NCI-H1694 (cell line): ENCODE results near the gene TIMM23.
"Not testable (repeated sequence)": the region's sequence is repeated elsewhere in the genome, so short reads cannot be mapped to it uniquely, and the experiment has no call there.

Experiments
- DNase-seq: peaks from one replicate; lab custom pipeline; 2025; lab: John Stamatoyannopoulos, UW

TIMM23 gene, protein sequence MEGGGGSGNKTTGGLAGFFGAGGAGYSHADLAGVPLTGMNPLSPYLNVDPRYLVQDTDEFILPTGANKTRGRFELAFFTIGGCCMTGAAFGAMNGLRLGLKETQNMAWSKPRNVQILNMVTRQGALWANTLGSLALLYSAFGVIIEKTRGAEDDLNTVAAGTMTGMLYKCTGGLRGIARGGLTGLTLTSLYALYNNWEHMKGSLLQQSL

DNA sequence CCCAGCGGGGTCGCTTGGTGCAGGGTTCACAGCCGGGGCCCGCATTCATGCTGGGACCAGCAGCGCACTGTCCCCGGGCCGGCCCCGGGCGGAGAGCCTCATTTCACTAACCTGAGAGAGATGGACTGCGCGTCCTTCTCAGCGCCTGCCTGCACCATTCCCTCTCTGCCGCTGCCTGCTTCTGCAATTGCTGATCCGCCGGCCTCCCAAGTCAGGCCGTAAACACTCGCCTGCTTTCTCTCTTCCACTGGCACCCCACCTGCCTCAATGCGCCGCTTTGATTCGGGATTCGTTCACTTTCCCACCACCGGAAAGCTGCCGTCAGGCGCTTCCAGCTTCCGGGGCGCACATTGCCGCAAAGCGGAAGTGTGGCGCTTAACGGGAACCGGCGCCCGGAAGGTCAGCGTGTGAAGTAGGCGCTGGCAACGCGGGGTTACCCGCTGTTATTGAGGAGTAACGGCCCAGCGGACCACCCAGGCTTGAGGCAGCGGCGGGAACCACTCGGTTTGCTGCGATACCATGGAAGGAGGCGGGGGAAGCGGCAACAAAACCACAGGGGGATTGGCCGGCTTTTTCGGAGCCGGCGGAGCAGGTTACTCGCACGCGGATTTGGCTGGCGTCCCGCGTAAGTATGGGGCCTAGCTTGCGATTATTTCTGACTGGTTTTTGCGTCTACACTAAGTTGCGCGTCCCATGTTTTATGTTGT lies at the start of gene TIMM23:
TIMM23 (plus strand) TSS at position 384 of the 707 bp plus-strand sequence; CDS start at position 520, 136 bp downstream.
- peak; percentile 36 for DNase-seq

GRCh38 chr10:45926790-45927189 lies 45.5 kb upstream of the TIMM23 start:
- DNase-seq, result not testable (repeated sequence)

DNA sequence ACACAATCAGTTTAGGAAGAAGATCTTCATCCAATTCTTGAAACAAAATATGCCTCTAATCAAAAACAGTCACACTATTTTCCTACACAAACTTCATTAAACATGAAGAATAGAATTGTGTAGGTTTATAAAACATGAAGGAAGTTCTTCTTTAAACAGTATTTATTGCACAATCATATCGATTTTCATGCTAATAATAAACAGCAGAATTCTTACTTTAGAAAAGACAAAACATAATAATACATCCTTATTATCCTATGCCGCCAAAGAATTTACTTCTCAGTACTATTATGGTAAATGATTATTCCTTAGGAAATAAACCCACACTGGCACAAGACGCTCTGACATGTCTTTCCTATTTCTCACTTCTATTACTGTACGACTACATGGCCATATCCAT lies 41.0 kb upstream of the TIMM23 start:
- not testable (repeated sequence) for DNase-seq

DNA sequence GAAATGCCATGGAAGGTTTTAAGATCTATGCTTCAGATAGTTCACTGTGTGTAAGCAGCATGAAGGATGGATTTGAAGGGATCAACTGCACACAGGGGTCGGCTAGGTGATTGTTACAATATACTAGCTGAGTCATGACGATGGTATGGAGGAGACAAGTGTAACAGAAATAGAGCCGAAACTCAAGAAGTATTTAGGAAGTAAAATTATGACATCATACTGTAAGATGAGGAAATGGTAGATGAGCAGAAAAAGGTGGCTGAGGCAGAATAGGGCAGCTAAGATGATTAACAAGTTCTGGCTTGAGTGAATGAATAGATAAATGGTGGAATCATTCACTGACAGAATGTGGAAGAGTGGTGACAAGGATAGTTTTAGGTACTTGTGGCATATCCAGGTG lies 37.5 kb upstream of the TIMM23 start:
- not testable (repeated sequence) for DNase-seq

- not testable (repeated sequence) for DNase-seq
These were observed 33.1 kb upstream of the TIMM23 start for GRCh38 chr10:45939176-45939697.

DNA sequence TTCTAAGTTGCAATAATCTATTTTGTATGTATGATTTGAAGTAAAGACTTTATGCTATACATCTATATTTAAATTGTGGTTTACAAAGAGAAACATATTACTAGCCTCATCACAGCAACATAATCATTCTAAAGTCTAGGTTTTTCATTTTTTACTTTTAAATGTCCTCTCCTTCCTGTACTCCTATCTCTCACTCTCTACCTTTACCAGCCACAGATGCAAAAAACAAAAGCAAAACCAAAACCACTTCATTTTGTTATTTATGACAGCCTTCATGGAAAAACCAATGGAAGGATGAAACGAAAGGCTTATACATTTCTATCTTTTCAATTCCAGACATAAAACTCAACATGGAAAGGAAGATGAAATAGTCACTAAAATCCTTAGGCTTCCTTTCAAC lies 31.1 kb upstream of the TIMM23 start:
- DNase-seq, result not testable (repeated sequence)

DNA sequence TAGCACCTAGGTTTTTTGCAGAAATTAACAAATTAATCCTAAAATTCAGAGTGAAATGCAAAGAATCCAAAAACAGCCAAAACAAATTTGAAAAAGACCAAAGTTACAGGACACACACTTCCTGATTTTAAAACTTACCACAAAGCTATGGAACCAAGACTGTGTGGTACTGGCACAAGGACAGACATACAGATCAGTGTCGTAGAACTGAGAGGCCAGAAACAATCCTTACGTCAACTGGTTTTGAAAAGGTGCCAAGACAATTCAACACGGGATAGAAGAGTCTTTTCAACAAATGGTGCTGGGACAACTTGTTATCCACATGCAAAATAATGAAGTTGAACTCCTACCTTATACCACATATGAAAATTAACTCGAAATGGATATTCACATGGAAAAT lies 26.8 kb upstream of the TIMM23 start:
- not testable (repeated sequence) for DNase-seq

DNA sequence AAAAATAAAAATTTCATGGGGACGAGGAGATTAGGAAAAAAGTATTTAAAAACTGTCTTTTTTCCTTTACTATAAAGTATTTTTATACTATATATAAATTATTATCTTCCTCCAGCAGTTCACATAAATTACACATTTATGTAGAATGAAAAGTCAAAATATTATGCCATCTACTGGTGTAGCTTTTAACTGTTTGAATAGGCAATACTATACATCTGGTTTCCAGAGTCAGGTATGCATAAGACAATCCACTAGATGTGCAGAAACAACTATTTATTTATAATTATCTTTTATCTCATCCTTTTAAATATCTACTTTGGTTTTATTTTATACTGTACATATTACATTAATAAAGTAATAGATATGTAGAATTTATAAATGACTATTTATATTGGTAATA lies 24.9 kb upstream of the TIMM23 start:
- not testable (repeated sequence) for DNase-seq

DNA sequence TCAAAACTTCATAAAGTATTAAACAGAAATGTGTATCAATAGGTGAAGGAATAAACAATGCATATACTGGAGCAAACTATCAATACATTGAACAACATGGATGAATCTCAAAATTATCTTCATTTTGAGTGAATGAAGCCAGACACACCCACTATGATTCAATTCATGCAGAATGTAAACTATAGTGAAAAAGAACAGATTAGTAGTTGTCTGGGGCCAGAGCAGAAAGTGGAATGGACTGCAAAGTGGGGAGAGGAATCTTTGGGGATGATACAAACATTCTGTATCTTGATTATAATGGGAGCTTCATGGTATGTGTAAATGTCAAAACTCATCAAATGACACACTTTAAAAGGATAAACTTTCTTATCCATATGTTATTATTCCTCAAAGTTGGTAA lies 23.5 kb upstream of the TIMM23 start:
- DNase-seq, result not testable (repeated sequence)

DNA sequence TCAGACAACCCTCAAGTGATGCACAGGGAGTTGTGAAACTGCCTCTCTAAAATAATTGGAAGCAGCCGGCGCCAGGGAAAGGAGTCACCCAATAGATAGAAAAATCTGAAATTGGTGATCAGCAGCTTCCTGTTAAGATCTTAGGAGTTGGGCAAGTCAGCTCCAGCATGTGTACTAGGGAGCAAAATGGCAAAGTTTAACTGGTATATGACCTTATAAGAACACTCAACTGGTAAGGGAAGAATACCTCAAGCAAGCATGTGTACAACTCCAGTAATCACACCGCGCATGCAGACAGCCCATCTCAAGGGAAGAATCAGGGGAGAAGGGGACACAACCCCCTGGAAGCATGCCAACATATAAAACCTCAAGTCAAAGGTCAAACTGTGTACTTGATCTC lies 17.9 kb upstream of the TIMM23 start:
- not testable (repeated sequence) for DNase-seq

DNA sequence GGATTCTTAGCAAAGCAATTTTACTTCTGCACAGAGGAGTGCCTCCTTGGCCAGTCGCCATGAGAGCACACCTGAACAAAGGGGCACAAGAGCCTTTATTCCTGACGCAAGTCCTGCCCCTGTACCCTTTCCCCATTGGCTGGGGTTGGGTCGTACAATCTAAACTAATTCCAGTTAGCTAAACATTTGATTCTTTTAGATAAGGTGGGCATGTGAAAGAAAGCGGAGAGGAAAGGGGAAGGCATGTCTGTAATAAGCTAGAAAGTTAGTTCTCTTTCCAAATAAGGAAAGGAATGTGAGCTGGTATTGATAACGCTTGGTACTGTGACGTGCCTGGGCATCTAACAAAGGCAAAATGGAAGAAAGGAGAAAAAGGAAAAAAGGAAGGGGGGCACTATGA lies 15.7 kb upstream of the TIMM23 start:
- DNase-seq, result not testable (repeated sequence)

GRCh38 chr10:45957928-45958327 lies 14.4 kb upstream of the TIMM23 start:
- DNase-seq, result not testable (repeated sequence)

DNA sequence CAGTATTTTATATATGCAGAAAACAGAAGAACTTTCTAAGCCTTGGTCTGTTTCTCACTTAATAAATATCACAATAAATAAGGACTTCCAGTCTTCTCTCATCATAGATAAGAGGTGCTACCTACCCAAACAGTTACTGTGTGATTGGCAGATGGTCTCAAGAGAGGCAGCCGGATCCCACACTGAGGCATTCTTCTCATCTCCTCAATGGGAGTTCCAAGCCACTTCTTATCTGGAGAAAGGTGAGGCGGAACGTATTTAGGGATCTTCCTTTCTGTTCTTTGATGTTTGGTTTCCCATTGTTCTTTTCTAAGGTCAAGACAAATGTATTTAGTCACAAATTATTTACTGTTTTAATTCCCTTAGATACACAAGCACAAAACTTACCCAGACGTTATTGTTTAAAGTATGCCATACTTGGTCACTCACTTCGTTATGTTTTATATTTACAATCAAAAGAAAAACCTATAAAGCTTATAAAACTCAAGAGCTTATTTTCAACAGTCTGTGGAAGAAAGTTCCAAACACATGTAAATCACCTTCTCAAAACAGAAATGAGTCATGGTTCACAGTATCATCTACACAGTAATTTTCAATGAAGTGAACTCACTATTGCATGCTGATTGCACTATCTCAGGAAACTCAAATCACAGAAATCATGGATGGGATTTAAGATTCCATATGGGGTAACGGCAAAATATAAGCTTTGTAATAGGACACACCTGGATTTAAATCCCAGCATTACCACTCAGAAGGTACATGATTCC lies 9.4 kb upstream of the TIMM23 start:
- DNase-seq, result not testable (repeated sequence)

- DNase-seq, result not testable (repeated sequence)
These were observed 1.3 kb upstream of the TIMM23 start for GRCh38 chr10:45971019-45971418.

DNA sequence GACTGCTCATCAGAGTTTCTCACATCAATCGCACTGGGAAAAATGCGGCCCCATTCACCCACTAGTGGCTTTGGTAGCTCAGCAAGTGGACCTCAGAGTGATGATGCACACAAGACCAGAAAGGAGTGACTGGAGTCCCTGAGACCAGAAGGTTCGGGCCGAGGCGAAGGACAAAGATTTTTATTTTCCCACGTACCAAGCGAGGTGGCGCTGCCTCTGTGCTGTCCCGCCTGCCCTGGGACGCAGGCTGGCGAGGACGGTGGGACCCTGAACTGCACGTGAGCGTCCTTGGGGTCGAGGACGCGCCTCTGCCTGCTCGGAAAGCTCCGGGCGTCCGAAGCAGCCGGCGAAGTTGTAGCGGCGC lies 565 bp upstream of the TIMM23 start:
- DNase-seq, result not testable (repeated sequence)

DNA sequence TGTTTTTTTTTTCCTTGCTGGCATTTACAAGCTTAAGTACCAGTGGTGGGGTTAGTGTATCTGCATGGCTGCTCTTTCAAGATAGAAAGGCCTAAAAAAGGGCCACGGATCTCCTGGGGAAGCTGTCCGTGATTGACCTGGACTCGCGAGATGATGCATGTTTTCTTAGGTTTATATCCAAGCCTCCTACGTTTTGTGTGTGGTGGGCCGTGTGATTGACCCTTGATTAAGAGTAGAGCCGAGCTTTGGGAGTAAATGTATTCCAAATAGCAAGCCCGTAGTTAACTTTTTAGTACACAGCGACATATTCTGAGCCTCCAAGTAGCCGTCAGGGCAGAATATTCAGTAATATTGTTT lies 502 bp downstream of the TIMM23 start:
- DNase-seq, result not testable (repeated sequence)

DNA sequence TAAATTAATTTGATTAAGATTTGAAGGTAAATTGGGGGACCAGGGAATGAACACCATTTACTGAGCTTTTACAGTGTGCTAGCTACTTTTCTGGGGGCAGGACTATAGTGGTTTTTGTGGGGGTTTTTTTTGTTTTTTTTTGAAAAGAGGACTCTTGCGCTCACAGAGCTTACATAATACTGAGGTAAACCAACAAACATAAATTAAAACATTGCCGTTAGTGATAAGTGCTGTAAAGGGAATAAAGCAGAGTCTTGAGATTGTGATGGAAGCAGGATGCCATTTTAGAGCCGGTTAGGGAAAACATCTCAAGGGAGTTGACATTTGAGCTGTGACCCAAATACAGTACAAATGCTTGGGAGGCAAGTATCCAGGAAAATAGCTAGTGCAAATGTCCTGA lies 1.8 kb downstream of the TIMM23 start:
- not testable (repeated sequence) for DNase-seq

DNA sequence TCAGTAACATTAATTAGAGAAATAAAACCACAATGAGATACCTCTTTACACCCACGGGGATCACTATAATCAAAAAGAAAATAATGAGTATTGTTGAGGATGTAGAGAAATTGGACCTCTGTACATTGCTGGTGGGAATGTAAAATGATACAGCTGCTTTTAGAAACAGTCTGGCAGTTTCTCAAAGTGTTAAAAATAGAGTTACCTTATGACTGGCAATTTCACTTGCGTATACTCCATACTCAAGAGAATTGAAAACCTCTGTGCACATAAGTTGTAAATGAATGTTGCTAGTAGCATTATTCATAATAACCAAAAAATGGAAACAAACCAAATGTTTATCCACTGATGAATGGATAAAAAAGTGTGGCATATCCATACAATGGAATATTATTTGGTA lies 6.3 kb downstream of the TIMM23 start:
- DNase-seq, result not testable (repeated sequence)

DNA sequence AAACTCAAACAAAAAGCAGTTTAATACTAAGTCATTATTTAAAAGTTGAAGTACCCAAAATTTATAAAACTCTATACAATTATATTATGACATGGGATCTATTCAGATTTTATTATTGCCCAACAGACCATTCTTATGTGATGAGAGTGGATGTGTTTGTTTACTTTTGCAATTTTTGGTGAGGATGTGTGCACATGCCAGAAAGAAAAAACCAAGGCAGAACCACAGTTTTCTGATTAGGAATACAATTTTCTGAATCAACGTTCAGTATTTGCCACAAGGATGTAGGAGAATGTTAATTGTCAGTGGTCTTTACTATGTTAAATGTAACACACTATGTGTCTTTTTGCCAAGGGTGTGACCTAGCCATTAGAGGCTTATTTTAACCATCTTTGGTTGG lies 9.1 kb downstream of the TIMM23 start:
- not testable (repeated sequence) for DNase-seq

- not testable (repeated sequence) for DNase-seq
These were observed 11.4 kb downstream of the TIMM23 start for GRCh38 chr10:45983538-45984186.

- not testable (repeated sequence) for DNase-seq
These were observed 12.2 kb downstream of the TIMM23 start for GRCh38 chr10:45984473-45984872.

- DNase-seq, result not testable (repeated sequence)
These were observed 13.3 kb downstream of the TIMM23 start for GRCh38 chr10:45985590-45985989.
